ENCODE measurements around the gene BCL10.
A peak's percentile ranks its signal among the peaks of the same experiment; 100 is the strongest.

The BCL10 gene

DNA sequence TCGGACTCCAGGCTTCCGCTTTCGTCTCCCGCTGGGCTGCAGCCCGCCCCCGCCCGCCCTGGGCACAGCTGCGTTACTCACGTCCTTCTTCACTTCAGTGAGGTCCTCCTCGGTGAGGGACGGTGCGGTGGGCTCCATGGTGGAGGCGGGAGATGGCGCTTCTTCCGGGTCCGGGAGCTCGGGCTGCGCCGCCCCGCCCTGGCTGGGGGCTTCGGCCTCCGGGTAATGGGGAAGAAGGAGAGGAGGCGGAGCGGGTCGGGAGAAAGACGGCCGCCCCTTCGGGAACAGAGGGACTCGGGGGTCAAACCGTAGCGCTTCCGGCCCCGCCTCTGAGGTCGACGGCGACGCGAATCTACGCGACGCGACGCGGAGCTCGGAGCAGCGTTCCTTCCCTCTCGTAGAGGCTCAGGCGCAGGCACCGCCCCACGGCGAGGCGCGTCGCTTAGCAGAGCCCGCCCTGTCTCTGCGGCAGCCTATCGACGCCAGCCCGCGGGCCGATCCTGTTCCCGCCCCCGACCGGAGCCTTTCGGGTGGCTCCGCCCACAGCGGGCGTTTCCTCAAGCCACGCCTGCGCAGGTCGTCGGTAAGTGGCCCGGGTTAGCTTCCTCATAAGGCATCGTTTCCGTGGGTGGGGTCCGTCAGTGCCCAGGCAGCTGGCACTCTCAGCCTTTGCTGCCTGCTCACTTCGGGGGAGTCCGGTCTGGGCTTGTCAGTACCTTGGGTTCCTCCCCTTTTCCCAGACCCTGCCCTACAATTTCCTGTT, at the start of gene BCL10:
Gene BCL10 (minus strand): TSS at position 418 of the 763 bp plus-strand sequence. CDS start 280 bp downstream, at position 138.
- DNase-seq, result peak; percentile 96

DNA sequence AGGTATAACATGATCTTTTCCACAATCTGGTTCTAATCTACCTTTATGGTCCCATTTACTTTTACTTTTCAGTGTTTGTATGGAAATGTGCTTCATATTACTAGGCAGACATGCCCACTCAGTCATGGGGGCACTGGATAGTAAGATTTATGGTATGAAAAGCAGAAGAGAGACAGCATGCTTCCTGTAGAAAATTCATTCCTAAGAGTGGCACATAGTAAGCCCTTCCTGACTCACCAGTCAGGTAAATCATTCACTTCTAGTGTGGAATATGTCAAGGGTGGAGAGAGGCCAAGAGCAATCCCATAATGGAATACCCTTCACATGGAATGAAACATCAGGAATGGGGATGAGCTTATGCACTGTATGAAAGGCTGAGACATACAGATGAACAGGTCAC, 49.5 kb upstream of the BCL10 start:
- no peak for DNase-seq

DNA sequence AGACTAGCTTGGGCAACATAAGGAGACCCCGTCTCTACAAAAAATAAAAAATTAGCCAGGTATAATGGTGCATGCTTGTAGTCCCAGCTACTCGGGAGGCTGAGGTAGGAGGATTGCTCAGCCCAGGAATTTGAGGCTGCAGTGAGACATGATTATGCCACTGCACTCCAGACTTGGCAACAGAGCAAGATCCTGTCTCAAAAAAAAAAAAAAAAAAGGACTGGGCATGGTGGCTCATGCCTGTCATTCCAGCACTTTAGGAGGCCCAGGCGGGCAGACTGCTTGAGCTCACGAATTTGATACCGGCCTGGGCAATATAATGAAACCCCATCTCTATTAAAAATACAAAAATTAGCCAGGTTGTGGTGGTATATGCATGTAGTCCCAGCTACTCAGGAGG, 47.3 kb upstream of the BCL10 start:
- no peak for DNase-seq

DNA sequence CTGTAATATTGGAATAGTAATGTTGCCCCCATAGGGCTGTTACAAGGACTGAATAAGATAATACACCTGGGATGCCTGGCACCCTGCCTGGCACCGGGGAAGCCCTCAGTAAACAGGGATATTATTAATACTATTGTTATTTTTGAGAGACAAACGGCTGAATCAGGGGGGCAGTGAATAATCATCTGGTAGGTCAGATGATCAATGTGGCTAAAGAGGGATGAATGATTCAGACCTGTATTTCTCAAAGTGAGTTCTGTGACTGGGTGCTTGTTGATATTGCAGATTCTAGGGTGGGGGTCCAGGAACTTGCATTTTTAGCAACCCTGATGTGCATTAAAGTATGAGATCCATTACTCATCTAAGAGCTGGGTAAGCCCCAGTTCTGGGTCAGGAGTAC, 46.2 kb upstream of the BCL10 start:
- DNase-seq, result no peak

DNA sequence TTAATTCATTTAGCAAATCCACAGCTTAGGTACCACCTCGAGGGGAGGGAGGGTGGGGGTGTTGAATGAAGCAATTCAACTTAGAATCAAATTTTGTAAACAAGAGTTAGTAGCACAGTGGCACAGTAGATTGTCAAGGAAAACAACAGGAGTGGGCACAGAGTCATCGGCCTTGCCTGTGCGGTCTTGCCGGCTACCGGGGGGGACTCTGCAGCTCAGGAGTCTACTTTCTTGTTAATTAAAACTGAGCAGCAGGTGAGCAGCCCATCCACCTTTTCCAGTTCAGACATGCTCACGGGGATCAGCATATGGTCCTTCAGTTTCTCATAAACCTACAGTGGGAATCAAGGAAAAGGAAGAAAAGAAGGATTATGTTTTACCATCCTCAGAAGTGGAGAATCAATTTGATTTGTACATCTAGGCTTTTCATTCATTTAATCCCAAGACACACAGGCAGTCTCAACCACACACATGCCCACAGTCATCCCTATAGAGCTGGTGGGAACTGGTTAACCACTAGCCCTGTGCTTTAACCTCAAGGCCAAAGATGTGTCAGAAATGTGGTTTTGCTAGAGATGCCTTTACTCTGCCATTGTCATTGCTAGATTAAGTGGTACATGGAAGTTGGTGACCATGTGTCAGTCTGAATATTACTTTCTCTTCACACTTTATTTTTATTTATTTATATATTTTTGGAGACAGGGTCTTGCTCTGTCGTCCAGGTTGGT, 45.0 kb upstream of the BCL10 start:
- no peak for DNase-seq

DNA sequence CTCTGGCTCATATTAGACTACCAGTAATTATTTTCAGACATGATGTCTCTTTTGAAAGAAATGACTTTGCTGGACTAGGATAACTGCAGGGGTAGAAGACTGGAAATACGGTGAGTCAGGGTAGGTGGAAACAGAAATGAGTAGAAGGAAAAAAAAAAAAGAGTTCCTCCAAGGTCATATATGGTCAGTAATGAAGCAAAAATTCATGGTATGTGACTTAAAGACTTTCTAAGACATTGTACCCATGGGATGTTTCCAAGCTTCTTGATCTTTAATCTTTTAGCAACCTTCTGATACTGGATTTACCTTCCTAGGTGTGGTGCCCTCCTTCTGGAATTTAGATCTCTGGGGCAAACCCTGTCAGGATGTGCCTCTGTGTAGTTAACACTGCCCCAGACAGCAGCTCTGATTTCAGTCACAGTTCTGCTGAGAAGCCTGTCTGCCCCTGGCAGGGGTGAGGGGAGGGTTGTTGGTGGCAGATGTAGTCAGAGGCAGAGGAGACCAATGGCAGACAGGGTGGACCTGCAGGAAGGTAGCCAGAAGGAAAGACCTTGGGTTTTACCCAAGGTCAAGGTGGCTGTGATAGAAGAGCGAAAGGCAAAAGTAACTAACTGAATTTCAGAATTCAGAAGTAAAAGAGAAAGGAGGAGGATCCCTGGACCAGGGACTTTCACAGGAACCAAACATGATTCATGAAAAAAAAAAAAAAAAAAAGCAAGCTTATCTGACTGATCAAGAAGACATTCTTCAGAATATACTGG, 44.1 kb upstream of the BCL10 start:
- no peak for DNase-seq

- no peak for DNase-seq
Measured at GRCh38 chr1:85319931-85320330, 43.5 kb upstream of the BCL10 start.

DNA sequence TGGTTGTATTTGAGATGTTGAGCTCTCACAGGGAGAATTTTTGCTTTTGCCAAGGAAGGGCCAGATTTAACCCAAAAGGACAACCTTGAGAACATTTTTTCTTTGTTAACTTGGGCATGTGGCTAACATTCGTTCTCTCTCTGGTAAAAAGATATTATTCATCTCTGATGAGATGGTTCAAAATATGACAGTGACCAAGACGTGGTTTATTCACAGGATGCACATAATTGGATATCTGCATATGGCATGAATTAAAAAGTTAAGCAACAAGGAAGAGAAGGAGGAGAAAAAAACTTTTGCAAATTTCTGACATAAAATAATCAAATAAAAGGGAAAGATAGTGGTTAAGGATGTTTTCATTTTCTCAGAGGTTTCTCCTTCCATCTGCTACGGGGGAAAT, 43.1 kb upstream of the BCL10 start:
- no peak for DNase-seq

- no peak for DNase-seq
Measured at GRCh38 chr1:85318217-85318616, 41.8 kb upstream of the BCL10 start.

DNA sequence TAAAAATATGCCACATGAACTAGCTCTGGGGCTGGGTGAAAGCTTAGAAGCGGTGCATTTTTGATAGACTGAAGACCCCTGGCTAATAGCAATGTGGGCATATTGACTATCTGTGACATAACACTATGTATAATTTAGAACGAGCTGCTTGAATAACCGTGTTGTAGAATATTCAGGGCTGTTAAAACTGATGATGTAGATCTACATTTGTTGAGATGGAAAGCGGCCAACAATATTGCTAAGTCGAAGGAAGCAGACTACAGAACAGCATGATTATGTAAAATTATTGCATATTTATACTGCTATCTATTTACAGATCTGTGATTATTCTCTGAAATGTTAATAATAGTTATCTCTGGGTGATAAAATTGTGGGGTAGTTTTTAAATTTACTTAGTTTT, 41.1 kb upstream of the BCL10 start:
- no peak for DNase-seq

DNA sequence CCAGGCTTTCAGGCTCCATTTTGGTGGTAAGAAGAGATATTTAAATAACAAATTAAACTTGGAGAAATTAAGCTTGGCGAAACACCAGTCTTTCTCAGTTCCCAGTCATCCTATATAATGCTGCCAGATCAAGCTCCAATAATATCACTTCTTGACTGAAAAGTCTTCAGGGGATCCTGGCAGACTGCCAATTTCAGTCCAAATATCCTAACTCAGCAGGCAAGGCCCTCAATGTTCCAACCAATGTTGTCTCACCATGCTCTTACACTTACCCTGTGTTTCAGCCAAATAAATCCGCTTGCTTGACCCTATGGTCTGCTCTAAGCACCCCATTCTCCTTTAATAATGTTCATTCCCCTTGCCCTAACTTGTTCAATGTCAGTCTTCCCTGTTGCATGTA, 39.9 kb upstream of the BCL10 start:
- no peak for DNase-seq

GRCh38 chr1:85315789-85316188, 39.4 kb upstream of the BCL10 start:
- no peak for DNase-seq

DNA sequence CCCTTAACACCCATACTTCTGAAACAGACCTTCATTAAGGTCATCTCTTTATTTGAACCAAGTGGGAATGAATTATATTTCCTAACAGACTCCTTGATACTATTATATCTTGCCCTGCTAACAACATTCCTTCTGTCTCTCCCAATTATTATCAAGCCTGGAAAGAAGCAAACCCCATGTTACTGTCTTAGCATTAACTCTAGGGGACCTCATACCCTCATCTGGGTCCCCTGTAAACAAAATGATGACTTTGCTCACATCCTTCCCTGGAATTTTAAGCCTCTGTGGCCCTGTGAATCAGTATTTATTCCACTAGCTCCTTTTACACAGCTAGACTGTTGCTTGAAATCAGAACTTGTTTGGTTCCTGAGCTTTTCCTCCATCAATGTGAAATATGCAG, 38.3 kb upstream of the BCL10 start:
- DNase-seq, result no peak

GRCh38 chr1:85313888-85314696, 37.7 kb upstream of the BCL10 start:
- no peak for DNase-seq

GRCh38 chr1:85311818-85312217, 35.4 kb upstream of the BCL10 start:
- no peak for DNase-seq

- no peak for DNase-seq
Measured at GRCh38 chr1:85308833-85309350, 32.5 kb upstream of the BCL10 start.

GRCh38 chr1:85307987-85308832, 31.8 kb upstream of the BCL10 start:
- DNase-seq, result peak; percentile 13

DNA sequence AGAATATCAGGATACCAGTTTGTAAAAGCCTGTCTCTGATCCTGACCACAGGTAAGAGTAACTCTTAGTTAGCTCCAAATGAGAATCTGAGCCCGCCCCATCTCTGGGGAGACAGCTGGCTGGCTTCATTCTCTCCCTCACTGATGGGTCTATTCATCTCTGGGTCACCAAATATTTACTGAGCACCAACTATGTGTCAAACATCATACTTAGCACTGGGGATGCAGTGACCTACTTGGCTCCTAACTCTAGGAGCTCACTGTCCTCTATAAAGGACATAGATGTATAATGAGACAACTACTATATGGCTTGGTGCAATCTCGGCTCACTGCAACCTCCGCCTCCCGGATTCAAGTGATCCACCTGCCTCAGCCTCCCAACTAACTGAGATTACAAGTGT, 29.8 kb upstream of the BCL10 start:
- DNase-seq, result no peak

DNA sequence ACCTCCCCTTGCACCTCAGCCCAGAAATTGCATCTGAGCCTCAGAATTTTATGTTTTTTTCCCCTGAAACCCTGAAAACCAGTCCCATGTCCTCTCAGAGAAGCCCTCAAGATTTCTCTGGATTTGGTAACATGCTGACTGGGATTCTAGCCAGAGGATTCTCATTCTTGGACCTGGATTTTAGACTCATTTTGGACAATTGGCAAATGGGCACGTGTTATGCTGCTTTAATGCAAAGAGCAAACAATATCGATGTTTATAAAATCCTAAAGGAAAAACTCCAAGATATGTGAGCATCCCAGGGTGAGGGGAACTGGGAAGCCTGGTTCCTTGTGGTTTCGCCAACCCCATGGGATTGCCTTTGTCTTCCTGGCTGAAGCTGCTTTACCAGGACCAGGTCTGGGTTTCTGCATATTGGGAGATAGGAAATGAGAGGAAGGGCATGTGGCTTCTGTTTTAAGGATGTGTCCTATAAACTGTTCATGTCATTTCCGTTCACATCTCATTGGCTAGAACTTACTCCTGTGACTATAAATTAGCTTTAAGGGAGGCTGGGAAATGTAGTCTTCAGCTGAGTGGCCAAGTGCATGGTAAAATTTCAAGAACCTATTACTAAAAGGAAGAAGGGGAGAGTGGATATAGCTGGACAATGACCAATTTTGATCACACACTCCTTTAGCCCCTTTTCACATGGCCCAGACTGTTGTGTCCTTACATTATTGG, 27.2 kb upstream of the BCL10 start:
- no peak for DNase-seq

- no peak for DNase-seq
Measured at GRCh38 chr1:85300140-85300539, 23.7 kb upstream of the BCL10 start.
